ENCODE measurements around the gene DCP2.

- TF ChIP-seq, protein P1, sequence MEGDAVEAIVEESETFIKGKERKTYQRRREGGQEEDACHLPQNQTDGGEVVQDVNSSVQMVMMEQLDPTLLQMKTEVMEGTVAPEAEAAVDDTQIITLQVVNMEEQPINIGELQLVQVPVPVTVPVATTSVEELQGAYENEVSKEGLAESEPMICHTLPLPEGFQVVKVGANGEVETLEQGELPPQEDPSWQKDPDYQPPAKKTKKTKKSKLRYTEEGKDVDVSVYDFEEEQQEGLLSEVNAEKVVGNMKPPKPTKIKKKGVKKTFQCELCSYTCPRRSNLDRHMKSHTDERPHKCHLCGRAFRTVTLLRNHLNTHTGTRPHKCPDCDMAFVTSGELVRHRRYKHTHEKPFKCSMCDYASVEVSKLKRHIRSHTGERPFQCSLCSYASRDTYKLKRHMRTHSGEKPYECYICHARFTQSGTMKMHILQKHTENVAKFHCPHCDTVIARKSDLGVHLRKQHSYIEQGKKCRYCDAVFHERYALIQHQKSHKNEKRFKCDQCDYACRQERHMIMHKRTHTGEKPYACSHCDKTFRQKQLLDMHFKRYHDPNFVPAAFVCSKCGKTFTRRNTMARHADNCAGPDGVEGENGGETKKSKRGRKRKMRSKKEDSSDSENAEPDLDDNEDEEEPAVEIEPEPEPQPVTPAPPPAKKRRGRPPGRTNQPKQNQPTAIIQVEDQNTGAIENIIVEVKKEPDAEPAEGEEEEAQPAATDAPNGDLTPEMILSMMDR (IDR thresholded peaks at IDR 0.05): no peak
- TF ChIP-seq POLR2AphosphoS5 (IDR thresholded peaks at IDR 0.05; ENCODE audit: insufficient read depth in 1 of 2, low read depth in 1 of 2) (no peak), POLR2A (IDR thresholded peaks at IDR 0.05) (no peak)
These were observed 38.3 kb upstream of the DCP2 start for GRCh38 chr5:112938286-112938685.

All from vagina (tissue), 2 donors.